HG03196 (cell line): Measurements from ENCODE around the gene TUB.

Experiments
- ATAC-seq: cut with Tn5 transposase; IDR thresholded peaks from one replicate; pipeline ENCODE4 v1.9.1; 2021; ENCODE audit not compliant: unreplicated experiment

TUB gene

GRCh38 chr11:8043756-8044155 lies 37.3 kb upstream of the TUB start:
- ATAC-seq: no peak

GRCh38 chr11:8045839-8046238 lies 35.2 kb upstream of the TUB start:
- no peak for ATAC-seq

DNA sequence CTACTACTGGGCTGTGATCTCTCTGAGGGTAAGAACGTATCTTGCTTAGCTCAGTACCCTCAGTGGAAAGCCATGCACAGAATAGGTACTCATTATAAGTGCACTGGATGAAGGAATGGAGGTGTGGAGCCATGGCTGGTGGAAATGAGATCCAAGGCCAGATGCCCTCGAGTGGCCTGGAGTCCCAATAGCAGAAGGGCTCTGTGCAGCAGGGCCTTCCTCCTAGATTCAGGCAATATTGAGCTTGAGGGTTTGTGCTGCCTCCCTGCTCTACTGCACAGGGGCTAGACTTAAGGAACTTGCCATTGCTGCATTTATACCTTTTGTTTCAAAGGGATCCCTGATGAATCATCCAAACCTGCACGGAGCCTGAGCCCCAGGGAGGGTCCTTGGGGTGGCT lies 33.6 kb upstream of the TUB start:
- no peak for ATAC-seq

DNA sequence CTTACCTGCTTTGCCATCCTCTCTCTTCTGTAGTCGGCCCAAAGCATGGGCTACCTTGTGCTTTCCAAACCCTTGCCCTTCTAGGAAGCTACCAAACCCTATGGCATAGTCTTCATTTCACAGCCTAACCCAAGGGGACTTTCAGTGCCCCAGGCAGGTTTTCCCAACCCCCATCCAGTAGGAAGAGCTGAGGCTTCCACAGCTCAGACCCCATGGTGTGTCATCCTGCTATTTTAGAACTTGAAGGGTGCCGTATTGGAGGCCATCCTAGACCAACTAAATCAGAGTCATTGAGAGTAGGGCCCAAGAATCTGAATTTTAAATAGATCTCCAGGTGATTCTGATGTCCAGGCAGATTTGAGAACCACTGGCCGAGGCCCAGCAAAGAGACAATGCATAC lies 31.9 kb upstream of the TUB start:
- no peak for ATAC-seq

DNA sequence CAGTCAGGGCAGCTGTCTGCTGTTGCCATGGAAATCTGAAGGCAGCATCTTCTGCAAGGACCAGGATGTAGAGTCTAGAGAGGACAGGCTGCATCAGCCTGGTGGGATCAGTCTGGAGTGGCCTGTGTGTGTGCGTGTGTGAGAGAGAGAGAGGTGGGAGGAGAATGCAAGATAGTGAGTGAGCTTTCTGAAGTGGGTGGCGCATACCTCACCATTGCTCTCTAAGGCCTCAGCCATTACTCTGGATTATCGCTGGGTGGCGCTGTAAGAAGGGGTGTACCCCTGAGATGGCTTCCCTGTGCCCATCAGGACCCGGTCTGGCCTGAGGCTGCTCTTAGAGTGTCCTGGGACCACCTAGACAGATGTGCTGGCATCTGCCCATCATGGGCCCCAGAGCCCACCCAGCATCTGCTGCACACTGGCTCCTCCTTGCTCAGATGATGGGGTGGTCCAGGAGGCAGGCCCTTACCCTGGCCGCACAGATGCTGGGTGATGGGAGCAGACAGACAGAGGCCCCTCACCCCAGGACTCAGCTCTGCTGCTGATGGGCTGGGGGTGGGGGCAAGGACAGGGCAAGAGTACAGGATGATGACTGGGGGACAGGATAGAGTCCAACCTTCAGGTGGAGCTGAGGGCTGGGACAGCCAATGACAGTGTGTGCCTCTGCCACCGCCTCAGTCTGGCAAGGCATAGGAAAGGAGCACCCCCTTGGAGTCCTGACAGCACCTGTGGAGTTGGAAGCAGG lies 25.7 kb upstream of the TUB start:
- ATAC-seq: no peak

- ATAC-seq: no peak
These were observed 25.0 kb upstream of the TUB start for GRCh38 chr11:8055836-8056526.

DNA sequence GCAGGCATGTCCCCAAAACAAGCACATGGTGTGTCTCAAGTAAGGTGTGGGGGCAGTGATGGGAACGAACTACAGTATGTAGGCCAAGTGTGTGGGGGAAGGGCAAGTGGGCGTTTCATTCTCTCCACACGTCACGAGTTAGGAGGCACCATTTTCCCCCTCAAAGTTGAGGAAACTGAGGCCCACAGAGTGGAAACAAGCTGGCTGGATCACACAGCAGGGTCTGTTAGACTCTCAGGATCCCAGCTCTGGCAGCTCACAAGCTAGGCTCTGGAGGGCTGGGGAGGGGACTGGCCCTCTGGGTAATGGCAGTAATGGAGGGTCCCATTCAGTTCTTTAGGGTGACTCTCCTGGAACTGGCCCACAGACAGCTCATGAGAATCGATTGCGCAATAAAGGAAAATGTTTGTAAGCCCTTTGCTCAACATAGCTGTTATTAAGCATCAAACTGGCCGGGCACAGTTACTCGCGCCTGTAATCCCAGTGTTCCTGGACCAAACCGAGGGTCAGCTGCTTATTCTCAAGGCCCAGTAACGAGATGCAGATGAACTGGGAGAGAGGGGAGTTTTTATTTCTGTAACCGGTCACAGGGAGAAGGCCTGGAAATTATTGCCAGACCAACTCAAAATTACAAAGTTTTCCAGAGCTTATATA lies 24.1 kb upstream of the TUB start:
- no peak for ATAC-seq

- no peak for ATAC-seq
These were observed 22.8 kb upstream of the TUB start for GRCh38 chr11:8058216-8058615.

DNA sequence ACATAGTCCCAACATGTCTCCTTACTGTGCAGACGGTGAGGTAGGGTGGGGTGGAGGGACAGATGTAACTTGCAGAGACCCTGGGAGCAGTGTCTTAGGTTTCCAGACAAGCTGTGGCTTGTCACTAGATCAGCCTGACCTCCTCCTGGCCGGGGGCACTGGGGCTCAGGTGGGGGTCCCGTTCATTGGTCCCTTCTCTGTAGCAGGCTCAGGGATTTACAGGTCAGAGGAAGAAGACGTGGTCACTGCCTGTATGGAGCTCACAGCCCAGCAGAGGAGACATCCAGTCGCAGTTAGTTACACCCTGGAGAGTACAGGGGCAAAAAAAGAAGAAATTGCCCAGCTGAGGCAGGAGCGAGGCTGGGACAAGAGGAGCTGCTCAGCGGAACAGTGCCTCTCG lies 22.0 kb upstream of the TUB start:
- no peak for ATAC-seq

GRCh38 chr11:8059571-8060011 lies 21.4 kb upstream of the TUB start:
- no peak for ATAC-seq

DNA sequence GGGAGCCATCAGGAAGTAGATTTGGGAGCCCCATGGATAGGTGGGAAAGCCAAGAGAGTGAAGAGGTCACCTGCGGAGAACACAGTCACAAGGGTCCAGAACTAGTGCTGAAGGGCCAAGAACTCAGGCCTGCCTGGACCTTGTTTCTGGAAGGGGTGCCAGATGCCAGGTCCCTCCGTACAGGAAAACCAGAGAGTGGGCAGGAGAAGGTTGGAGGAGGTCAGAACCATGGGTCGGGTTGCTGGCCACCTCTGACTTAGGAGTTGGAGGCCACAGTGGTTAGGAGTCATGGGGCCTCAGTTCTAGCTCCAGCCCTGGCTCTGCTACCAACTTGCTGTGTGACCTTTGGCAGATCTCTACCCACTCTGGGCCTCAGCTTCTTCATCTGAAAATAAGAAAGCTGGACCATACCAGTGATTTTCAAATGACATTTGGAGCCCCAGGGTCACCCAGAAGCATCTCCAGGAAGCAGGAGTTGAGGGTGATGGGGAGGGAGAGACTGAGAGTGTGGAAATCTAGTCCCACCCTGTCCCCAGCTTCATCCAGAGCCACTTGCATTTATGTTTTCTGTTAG lies 20.8 kb upstream of the TUB start:
- no peak for ATAC-seq

DNA sequence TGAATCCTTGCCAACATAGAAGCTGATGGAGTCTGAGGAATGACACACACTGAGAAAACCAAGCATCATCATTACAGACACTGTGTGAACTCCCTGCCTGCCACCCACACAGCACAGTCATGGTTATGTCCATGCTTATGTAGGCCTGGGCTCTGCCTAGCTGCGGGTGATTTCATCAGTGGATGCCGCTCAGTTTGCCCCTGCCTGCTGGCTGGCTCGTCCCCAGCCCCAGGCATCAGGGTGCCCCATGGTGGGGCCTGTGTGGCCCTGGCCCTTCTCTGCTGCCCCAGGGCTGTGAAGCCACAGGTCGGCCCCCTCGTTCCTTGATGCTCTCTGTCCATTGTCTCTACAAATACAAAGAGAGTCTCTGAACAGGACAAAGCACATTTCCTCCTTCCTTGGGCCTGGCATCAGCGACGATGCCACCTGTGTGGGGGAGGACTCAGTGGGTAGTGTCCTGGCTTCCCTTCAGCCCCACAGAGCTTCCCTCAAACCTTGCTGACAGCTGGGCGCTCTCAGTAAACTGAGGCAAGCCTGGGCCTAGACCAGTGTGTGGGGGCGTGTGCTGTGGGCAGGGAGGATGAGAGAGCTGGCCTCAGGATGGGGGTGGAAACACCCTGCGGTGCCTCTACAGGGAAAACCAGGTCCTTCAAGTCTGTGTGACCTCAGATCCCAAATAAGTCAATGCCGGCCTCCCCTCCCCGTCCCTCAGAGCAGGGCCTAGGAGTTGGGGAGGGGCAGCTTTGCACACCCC lies 20.0 kb upstream of the TUB start:
- no peak for ATAC-seq

DNA sequence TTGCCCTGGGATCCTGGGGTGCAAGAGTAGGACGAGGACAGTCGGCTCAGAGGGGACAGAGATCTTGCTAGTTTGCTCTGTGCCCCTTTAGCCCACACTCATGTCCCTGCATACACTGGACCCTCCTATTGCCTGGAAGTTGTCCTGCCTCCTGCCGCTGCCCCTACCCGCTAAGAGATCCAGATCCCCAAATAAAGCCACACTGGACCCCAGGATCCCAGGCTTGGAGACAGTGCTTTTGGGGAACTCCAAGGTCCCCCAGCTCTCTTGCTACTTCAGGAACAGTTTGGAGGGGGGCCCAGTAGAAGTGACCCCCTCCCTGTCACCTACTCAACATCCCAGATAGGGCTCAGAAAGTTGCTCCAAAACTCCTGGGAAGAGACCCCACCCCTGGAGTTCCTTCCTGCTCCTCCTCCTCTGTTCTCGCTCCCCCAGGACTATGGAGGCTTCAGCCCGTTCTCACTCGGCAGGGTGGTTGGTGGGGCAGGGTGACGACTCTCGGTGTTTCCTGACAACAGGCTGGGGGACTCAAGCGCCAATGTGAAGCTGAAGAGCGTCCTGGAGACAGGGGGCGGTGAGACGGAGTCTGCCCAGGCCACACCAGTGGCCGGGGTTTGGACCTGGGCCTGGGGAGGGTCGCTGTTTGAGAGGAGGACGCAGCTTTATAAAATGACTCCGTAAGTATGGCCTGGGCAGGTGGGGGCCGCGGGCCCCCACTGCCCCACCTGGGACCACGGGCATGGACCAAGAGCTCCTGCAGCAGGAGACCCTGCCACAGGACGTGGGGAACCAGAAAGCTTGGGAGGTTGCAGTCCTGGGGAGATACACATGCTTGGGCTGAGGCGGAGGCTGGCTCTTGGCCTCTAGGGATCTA lies 19.2 kb upstream of the TUB start:
- ATAC-seq: no peak

DNA sequence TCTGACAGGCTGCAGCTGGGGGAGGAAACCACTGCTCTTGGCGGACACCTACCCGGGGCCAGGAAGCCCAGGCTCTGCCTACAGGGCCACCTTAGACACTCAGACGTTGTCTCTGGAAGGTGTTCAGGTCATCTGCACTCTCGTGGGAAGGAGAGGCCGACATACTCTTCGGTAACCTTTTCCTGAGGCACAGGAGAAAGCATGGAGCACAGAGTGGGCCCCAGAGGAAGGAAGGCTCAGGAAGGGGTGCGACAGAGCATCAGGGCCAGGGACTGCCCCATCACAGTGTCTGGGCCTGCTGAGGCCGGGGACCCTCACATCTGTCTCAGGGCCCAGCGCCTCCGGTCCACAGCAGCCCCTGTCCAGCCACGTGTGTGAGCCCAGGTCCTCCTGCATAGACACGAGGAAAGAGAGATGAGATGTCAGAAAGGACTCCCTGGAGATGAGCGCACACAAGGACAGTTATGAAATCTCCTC lies 18.2 kb upstream of the TUB start:
- ATAC-seq: no peak

- no peak for ATAC-seq
These were observed 17.7 kb upstream of the TUB start for GRCh38 chr11:8063324-8063723.

DNA sequence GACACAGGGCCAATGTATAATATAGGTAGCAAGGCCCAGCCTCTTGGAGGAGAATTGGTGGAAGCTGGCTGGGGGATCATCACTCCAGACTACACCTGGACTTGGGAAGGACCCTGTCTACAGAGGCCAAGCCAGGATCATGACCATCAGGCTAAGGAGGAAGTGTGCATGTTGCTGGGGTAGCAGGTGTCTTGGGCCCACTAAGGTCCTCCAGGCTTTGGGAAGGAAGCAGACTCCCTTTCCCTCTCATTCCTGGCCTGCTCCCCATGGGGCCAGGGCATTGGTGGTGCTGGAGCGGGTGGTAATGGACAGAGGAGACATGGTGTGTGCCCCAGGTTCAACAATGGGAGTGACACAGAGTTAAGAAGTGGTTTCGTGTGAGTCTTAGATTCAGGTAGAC lies 16.0 kb upstream of the TUB start:
- no peak for ATAC-seq

- ATAC-seq: no peak
These were observed 14.7 kb upstream of the TUB start for GRCh38 chr11:8066036-8066910.

GRCh38 chr11:8066911-8067455 lies 14.0 kb upstream of the TUB start:
- ATAC-seq: no peak

- no peak for ATAC-seq
These were observed 13.5 kb upstream of the TUB start for GRCh38 chr11:8067567-8067928.
